Hypothalamus (tissue), 51 donors: Measurements from ENCODE around the gene LCN1.
"Not testable (repeated sequence)": the region's sequence is repeated elsewhere in the genome, so short reads cannot be mapped to it uniquely, and the experiment has no call there.

Experiments
- DNase-seq, 51 donors: peaks; one replicate each; lab custom pipeline; 2025; lab: John Stamatoyannopoulos, UW

The LCN1 gene

DNA sequence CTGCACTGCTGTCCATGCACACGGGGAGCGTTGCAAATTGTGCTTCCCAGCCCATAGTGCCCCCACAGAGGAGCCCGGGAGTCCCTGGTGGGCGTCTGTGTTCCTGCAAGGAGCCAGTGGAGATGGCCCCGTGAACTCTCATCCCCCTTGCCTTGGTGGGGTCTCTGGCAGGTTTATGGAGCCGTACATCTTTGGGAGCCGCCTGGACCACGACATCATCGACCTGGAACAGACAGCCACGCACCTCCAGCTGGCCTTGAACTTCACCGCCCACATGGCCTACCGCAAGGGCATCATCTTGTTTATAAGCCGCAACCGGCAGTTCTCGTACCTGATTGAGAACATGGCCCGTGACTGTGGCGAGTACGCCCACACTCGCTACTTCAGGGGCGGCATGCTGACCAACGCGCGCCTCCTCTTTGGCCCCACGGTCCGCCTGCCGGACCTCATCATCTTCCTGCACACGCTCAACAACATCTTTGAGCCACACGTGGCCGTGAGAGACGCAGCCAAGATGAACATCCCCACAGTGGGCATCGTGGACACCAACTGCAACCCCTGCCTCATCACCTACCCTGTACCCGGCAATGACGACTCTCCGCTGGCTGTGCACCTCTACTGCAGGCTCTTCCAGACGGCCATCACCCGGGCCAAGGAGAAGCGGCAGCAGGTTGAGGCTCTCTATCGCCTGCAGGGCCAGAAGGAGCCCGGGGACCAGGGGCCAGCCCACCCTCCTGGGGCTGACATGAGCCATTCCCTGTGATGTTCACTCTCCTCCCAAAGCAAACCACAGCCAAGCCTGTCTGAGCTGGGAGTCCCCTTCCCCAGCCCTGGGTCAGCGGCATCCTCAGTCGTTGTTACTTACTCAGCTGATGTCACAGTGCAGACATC, 17.6 kb upstream of the LCN1 start:
- no peak for DNase-seq

DNA sequence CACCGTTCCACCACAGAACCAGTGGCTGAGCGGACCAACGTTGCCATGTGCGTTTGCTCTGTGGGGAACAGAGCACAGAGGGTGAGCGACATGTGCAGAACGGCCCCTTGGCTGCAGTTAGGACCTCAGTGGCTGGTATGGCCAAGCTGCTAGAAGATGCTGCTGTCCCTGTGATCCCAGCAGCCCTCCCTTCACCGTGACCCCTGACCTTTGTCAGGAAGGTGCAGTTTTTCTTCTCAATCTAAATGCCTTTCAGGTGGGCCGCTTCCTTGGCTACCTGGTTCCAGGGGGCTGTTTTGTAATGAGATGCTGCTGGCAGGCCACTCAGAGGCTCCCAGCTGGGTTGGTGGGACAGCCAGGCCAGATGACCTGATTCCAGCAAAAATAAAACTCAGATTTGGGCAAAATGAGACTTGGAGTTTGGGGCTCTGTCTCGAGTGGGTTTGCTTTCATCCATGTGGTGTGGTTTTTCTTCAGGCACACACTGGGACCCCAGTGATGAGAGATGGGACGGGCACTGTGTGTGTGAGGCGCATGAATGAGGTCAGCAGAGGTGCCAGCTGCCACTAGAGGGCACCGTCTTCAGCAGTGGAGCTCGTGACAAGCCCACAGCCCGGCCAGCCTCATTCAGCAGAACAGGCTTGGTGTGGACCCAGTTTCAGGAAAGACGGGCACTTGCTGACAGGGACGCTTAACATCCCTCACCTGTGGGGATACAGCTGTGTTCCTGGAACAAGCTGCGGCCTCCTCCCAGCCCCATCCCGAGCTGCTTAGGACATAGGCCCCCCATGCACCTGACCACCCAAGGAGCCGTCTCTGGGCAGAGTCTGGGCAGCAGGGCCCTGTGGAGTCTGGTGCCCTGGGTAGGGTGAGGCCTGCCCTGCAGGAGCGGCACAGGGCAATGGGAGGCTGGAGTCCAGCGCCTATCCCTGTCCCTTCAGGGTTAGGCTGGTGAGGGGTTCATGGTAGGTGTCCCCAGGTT, 16.7 kb upstream of the LCN1 start:
- DNase-seq: peak in 39 of 51 donors; percentile 3 to 71 (median 39)

DNA sequence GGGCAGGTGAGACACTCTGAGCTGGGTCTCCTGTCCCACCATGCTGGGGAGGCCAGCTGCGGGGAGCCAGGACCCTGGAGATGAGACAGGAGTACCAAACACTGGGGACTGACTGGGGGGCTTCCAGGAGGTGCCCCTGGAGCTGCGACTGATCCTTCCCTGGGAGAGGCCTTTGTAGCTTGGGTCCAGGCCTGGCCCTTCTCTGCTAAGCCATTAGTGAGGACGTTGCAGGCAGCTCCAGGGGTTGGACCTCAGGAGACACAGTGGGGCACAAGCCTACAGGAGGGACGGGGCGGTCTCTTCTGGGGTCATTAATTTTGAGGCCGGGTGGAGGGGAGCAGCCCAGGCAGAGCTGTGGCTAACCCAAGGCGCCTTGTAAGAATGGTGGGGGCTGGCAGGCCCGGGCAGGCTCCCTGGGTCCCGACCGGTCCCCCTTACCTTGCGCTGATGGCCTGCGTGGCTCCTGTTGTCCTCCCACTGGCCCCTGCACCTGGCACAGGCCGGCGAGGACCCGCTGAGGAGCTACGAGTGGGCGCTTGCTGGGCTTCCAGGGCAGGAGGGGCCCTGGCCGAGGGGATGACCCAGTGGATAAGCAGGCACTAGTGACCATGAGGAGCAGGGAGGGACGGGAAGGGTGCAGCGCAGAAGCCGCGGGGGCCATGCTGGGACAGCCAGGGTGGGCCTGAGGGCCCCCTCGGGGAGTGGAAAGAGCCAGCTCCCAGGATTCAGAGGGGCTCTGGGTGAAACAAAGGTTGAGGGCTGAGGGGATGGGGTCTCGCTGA, 15.6 kb upstream of the LCN1 start:
- DNase-seq: no peak

DNA sequence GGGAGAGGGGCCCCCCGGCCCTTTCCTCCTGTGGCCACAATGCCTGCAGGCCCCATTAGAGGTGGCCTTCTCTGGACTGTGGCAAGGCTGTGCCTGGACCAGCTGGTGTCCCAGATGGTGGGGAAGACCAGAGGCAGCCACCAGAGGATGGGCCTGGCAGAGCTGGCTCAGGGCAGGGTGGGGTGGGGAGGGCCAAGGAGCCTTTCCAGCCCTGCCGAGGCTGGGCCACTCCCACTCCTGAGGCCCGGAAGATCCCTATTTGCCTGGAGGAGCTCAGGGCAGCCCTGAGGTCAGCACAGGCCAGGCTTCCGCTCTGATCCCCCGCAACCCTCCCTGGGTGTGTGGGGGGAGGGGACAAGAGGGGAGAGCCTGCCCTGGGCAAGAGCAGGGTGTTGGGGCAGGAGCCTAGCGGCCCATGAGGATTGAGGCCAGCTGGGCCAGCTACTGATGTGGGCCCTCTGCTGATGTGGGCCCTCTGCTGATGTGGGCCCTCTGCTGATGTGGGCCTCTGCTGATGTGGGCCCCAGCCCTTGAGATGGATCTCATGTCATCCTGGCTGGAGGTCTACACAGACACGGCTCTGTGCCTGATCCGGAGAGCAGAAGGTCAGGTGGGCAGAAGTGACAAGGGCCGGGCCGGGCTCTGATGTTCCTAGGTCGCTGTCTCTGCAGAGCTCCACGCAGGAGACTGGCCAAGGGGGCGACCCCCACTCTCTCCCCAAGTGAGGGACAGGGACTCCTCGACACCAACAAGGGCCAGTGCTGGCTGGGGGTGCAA, 14.7 kb upstream of the LCN1 start:
- no peak for DNase-seq

DNA sequence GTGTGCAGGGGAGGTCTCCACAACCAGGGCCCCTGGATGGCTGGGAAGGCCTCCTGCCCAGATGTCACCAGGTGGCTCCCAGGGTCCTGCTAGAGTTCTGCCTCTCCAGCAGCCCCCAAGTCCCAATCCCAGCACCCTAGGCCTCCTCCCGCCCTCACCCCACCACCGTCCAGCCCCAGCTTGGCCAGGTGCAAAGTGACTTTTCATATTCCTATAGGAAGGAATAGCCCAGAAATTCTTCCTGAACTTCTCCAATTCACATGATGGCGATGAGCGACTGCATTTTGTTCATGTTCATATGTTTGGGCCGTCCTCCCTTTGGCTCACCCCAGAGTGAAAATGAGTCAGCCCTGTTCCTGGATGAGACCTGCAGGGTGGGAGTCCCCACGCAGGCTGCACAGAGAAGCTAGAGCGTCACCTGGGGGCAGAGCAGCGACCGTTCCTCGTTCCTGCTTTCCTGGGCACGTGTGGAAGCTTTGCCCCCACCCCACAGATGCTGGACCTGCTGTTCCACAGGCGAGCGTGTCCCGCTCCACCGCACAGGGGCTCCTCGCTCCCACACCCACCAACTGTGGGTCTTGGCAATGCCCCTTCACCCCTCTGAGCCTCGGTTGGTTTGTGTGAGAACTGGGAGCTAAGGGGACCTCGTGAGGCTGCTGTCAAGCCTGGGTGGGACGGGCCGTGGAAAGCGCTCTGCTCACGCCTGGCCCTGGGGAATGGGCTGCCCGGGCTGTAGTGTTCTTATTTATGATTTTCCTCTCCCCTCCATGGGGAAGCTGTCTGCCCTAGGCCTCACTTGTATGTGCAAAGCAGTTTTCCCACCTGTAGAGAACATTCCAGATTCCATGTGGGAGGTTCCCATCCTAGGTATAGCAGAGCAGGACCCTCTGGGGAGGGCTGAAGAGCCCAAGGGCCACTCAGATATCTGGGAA, 13.9 kb upstream of the LCN1 start:
- DNase-seq: no peak

DNA sequence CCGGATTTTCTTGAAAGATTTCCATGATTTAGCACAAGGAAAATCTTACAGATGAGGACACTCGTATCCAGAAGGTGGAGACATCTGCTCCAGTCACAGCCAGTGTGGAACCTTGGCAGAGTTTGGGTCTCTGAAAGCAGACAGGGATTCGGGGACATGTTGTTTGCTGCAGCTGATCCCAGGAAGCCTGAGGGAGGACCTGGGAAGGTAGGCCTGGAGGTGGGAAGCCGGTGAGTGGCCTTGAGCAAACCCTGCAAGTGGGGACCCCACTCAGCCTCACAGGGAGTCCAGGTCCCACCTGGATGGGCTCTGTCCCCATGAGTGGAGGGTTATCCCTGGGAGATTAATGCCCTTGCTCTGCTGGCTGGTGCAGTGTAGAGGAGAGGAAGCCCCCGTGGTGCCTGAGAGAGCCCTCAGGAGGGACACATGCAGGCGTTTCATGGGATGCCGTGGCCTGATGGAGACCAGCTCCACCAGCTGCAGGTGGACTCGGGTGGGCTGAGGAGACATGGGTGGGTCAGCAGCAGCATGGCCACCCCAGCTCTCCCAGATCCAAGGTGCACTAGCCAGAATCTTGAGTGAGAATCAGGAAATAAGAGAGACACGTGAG, 12.9 kb upstream of the LCN1 start:
- DNase-seq: no peak

DNA sequence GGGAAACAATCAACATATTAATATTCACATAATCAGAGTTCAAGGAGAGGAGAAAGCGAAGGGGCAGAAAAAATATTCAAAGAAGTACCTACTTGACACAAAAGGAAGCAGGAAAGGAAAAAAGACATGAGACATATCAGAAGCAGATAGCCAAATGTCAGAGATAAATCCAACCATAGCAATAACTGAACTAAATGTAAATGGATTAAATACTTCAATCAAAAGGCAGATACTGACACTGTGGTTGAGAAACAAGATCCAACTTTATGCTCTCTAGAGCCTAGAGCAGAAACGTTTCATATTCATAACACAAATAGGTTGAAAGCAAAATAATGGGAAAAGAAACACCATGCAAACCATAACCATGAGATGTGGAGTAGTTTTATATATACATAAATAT, 11.8 kb upstream of the LCN1 start:
- DNase-seq: no peak

DNA sequence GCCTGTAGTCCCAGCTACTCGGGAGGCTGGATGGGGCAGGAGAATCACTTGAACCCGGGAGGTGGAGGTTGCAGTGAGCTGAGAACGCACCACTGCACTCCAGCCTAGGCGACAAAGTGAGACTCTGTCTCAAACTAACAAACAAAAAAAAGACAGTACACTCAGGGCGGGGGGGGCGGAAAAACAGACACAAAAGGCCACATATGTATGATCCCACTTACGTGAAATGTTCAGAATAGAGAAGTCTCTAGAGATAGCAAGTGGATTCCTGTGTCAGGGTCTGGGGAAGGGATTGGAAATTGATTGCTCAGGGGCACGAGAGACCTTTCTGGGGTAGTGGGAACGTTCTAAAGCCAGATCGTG, 9.0 kb upstream of the LCN1 start:
- no peak for DNase-seq

DNA sequence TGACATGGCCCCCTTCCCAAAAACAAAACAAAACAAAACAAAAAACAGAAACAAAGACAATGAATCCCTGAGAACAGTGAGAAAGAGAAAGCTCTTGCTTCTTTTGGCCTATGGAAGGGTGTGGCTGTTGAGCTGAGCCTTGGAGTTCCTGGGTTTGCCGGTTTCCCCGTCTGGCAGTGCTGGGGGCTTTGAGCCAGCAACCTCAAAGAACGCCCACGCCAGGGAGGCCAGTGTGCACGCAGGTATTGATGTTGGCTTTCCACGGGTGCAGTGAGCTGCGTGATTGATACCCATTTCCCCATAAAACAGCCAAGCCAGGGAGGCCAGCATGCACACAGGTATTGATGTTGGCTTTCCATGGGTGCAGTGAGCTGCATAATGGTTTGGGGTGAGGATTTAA, 8.3 kb upstream of the LCN1 start:
- no peak for DNase-seq

DNA sequence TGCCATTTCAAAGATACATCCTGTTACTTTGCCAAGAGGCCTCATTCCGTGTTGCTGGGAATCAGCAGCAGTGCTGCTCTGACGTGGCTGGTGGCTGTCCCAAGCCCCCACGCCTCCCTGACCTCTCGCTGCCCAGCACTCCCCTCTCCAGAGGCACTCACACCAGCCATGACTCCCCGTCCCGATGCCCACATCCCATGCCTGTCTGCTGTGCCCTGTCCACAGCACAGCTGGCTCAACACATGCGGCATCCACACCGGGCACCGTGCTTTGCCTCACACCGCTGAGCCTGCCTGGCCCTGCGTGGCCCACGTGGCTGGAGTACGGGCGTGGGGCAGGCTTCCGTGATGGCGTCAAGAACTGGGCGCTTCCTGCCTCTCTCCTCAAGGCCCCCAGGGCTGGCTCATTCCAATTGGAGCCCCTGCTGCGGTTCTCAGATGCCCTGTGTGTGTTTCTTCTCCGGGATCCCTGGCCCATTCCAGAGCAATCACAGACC, 7.8 kb upstream of the LCN1 start:
- no peak for DNase-seq

DNA sequence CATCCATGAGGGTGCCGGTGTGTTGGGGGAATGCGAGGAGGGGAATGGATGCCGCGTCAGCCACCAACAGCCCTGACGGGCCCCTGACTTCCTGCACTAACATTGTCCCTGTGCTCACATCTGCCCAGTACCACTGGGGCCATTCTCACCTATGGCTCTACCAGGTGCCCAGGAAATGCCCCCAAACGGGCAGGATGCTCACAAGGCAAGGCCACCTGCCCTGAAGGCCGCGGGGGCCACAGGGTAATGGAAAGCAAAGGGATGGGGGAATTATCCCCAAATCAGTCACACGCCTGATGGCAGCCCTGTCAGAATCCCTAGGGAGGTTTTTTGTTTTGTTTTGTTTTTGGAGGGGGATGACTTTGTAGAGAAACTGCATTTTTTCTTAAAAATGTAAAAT, 7.3 kb upstream of the LCN1 start:
- DNase-seq: not testable (repeated sequence)

DNA sequence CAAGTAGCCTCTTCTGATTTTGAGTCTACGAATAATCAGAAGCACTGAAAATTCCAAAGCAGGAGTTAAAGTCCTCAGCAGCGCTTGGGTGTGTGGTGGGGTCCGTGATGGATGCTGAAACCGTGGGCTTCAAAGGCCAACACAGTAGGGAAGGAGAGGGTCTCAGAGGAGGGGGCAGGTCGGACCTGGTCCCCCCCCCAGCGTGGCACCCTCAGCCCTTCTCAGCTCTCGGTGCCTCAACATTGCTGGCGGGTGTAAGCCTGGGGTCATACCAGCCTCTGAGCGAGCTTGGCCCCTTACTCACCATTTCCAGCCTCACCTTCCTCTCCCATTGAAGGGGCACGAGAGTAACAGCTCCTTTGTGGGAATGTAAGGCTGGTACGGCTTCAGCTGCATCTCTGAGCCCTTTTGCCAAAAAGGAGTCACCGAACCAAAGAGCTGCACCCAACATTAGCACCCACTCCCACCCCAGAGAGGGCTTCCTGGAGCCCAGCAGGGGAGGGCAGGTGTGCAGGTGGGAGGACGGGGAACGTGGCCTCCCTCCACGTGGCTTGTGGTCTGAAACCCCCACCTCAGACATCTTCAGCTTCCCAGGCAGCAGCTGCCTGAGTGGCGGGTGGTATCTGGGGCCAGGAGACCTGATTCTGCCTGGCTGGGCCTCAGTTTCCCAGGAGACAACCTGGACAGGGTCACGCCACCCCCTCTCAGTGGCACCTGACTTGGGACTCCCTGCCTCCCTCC, 6.7 kb upstream of the LCN1 start:
- no peak for DNase-seq

DNA sequence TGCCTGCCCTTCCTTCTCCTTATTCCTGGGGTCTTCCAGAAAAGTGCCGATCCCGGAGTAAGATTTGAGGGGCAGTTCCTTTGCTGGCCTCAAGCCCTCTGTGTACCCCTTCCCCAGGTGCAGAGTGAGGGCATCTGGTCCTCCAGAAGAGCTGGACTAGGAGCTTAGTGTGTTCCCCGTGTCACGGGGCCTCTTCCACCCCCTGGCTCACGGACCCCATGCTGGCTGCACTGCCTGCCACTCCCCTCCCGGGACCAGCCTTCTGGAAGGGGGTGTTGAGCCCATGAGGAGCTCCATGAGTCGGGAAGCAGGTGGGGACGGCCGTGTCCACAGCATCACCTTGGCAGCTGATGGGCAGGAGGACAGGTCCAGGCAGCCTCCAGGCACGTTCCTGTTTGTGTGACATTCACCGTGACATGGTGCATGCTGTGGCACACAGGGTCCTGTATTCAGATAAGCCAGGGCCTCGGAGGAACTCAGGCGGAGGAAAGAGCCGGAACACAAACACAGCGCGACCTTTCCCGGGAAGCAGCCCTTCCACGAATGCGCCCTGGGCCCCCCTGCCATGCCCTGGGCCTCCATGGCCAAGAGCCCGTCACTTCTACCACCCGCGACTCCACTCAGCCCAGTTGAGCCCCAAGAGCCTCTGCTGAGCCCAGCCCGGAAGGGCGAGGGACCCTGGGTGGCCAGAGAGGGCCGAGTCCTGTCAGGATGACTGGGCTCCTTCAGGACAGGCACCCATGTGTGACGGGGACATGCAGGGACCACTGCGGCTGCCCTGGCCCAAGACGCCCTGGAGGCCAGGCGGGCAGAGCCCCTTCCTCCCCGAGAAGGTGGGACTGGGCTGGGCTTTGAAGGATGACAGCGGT, 5.9 kb upstream of the LCN1 start:
- DNase-seq: no peak

DNA sequence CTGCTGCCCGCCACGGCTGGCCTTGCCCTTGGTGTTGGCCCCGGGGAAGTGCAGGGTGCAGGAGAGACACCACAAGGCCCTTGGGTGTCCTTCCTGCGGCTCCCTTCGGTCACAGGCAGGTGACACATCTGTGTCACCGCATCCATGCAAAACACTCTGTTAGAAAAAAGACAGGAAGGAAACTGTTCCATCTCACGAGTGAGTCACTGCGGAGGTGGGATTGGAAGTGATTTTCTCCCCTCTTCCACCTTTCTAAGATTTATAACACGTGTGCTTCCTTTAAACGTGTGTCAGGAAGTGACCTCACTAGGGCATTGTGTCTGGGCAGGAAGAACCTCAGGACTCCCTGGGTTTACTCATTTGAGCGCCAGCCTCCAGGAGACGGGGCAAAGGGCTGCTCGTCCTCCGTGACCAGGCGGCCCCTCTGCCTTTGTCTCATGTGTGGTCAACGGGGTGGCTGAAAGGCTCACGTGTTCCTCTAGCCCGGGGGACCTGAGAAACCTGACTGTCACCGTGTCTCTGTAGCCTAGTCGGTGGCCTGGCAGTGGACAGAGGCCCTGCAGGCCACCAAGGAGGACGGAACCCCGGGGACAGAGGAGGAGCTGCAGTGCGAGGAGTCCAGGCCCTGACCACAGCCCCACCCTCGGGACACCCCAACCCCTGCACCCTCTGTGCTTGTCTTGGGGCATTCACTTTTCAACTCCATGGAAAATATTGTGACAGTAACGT, 4.9 kb upstream of the LCN1 start:
- DNase-seq: no peak

DNA sequence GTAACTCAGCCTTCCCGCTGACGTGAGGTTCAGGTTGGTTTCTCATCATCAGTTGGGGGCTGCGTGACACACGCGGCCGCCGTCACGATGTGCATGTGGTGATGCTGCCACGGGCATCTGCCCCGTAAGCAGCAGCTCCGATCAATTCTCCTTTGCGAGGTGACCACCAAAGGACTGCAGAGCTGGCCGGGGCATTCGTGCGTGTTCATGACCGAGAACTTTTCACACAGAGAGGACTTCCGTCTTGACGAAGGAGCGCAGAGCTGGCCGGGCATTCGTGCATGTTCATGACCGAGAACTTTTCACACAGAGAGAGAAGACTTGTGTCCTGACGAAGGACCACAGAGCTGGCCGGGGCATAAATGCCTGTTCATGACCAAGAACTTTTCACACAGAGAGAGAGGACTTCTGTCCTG, 3.8 kb upstream of the LCN1 start:
- no peak for DNase-seq
